ENCODE results near the gene CHRNA4. TPM values are rescaled to one million over a fixed set of nuclear protein-coding genes. Genes with fewer than 3 reads are reported as not detected.

CHRNA4 gene
- total and polyA plus RNA-seq, 2 experiments from 2014 or later: 0.15 TPM; not detected in 1

DNA sequence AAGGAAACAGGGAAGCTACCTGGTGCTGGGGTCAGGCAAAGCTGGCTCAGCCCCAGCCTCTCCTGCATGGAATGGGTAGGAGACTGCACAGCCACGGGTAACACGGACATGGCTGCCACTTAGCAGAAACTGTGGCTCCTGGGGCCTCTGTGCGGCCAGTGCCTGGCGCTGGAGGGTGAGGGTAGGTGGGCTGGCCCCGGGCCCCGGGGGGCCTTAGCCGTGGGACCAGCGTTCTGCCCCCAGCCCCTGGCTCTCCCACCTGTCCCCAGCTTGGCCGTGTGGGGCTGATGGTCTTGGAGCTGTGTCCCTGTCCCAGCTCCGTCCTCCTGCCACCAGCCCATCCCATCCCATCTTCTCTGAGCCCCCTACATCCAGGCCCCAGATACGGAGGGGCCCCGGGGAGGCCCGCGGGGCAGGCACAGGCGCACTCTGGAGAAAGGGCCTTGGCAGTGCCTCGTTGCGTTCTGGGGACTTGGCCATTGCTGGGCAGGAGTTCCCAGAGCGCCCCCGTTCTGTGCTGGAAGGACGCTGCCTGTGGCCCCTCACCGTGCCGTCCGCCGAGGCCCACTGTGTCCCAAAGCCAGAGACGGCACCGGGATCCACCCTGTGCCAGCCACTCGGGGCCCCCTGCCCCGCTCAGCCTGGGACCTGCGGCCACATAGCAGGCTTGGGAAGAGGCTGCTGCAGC is 12.2 kb downstream of the CHRNA4 start:
- TF ChIP-seq, protein P1, sequence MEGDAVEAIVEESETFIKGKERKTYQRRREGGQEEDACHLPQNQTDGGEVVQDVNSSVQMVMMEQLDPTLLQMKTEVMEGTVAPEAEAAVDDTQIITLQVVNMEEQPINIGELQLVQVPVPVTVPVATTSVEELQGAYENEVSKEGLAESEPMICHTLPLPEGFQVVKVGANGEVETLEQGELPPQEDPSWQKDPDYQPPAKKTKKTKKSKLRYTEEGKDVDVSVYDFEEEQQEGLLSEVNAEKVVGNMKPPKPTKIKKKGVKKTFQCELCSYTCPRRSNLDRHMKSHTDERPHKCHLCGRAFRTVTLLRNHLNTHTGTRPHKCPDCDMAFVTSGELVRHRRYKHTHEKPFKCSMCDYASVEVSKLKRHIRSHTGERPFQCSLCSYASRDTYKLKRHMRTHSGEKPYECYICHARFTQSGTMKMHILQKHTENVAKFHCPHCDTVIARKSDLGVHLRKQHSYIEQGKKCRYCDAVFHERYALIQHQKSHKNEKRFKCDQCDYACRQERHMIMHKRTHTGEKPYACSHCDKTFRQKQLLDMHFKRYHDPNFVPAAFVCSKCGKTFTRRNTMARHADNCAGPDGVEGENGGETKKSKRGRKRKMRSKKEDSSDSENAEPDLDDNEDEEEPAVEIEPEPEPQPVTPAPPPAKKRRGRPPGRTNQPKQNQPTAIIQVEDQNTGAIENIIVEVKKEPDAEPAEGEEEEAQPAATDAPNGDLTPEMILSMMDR (IDR thresholded peaks at IDR 0.05; ENCODE audit: low read depth, low read length): no peak
- H3K4me3 ChIP-seq: no peak overlapping the region
- no peaks in the 10 kb centered on the region for H3K9me3 ChIP-seq (ENCODE audit: low read depth)
- H3K27me3 ChIP-seq: no peaks in the 10 kb centered on the region
- H3K4me1 ChIP-seq (ENCODE audit: low read depth): no peaks in the 10 kb centered on the region
- DNase-seq (ENCODE audit: low read depth in 1 of 2, low spot score in 1 of 2): no peak
- H3K27ac ChIP-seq: no peak overlapping the region
- H3K36me3 ChIP-seq: no peaks in the 10 kb centered on the region

DNA sequence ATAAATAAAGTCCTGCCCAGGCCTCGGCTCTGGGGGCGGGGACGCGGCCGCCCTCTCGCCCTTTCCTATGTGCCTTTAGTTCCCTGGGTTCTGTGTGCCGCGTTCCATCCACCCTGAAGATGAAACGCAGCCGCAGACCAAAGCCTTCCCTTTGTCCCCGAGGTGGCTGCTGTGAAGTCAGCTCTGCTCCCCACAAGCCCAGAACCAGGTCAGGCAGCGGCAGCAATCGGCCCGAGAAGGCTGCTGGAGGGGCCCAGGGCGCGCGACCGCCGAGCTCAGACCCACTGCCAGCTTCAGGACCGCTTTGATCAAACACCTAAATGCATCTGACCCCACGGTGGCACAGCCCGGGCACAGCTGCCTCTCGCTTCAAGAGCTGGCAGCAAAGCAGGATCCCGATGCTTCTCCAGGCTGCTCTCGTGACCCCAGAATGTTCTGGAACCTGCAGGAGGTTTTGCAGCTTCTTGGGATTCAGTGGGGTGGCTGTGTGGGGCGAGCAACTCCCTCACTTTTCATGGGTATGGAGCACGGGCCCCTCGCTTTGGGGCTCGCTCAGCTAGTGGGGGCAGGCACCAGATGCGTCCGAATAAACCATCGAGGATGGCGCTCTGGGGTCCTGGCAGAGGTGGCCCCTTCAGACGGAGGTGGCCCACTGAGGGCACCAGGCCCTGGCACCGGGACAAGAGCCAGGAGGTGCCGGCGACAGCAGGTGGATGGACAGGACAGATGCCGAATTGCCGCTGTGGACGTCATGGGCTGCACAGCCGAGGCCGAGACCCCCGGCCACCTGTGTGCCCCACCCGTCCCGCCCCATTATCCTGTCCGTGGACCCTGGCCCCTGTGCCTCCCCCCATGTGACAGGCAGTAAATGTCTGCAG is 13.0 kb downstream of the CHRNA4 start:
- TF ChIP-seq, protein P1 (IDR thresholded peaks at IDR 0.05; ENCODE audit: low read depth, low read length): no peak
- H3K9me3 ChIP-seq (ENCODE audit: low read depth): no peaks in the 10 kb centered on the region
- H3K4me1 ChIP-seq (ENCODE audit: low read depth): no peaks in the 10 kb centered on the region
- no peaks in the 10 kb centered on the region for H3K27me3 ChIP-seq
- no peak for DNase-seq (ENCODE audit: low read depth in 1 of 2, low spot score in 1 of 2)
- no peaks in the 10 kb centered on the region for H3K36me3 ChIP-seq
- H3K27ac ChIP-seq: no peak overlapping the region
- no peak overlapping the region for H3K4me3 ChIP-seq

DNA sequence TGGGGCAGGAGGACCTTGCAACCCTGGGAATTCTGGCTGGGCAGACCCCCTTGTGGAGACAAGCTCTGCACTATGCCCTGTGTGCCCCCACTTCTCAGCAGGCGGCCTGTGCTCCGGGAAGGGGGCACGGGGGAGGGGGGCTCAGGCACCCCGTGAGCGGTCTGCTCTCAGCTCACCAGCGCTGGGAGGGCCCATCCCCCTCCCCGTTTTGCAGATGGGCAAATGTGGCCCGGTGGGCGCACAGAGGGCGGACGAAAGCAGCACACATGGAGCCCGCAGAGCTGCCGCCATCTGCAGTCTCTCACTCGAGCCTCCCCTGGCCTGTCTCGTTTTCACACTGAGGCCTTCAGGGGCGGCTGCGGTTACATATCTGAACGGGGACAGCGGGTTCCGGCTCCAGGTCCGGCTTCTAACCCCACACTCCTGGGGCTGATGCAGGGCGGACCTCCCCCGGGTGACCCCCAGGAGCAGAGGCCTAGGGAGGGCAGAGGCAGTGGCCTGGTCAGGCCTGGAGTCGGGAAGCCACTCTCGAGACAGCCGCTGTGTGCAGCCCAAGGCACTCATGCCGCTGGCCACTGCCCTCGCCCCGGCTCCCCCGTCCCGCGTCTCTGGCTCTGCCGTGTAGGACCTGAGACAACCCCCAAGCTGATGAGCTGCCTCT is 13.9 kb downstream of the CHRNA4 start:
- TF ChIP-seq, protein P1 (IDR thresholded peaks at IDR 0.05; ENCODE audit: low read depth, low read length): no peak
- Histone ChIP-seq H3K27ac (no peak overlapping the region), H3K9me3 (ENCODE audit: low read depth) (no peaks in the 10 kb centered on the region), H3K27me3 (no peaks in the 10 kb centered on the region), H3K36me3 (no peaks in the 10 kb centered on the region), H3K4me3 (no peak overlapping the region), H3K4me1 (ENCODE audit: low read depth) (no peaks in the 10 kb centered on the region)
- DNase-seq (ENCODE audit: low read depth in 1 of 2, low spot score in 1 of 2): no peak

DNA sequence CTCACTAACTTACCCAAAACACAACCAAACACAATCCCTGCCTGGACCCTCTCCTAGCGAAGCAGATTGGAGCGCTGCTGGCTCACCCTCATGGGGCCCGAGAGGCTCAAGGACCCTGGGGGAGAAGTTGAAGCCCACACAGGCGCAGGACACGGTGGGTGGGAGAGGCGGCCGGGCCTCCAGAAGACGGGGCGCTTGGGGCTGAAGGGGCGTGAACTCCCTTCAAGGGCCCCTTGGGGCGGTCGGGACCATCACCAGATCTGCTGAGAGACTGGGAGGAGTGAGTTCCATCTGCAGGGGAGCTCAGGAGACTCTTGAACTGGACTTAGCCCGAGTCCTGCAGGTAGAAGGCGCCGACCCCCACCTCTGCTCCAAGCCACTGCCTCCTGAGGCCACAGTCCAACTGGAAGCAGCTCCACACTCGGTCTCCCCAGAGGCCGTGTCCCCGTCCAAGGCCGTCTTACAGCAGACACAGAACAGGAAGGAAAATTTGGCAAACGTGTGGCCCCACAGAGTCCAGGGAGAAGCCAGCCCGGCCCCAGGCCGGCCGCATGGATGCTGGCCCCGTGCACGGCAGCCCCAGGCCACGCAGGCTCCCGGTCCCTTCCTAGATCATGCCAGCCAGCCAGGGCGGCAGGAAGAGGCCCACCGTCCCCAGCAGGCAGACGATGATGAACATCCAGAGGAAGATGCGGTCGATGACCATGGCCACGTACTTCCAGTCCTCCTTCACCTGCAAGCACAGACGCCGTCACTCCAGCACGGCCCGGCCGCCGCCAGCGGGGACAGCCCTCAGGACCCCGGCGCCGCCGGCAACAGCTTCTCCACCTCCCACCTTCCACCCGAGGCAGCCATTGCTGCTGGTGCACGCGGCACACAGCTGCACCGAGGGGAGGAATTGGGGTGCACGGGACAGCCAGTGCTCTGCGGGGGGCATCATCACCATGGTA is 14.7 kb downstream of the CHRNA4 start:
- no peaks in the 10 kb centered on the region for H3K27me3 ChIP-seq
- H3K36me3 ChIP-seq: no peaks in the 10 kb centered on the region
- TF ChIP-seq, protein P1 (IDR thresholded peaks at IDR 0.05; ENCODE audit: low read depth, low read length): no peak
- no peaks in the 10 kb centered on the region for H3K9me3 ChIP-seq (ENCODE audit: low read depth)
- no peak for DNase-seq (ENCODE audit: low read depth in 1 of 2, low spot score in 1 of 2)
- no peak overlapping the region for H3K4me3 ChIP-seq
- H3K27ac ChIP-seq: no peak overlapping the region
- H3K4me1 ChIP-seq (ENCODE audit: low read depth): no peaks in the 10 kb centered on the region
